Loucy (cell line): ENCODE results near the gene NR2F1.

ENCODE experiments used
- EZH2phosphoT487 ChIP-seq: fragments of 200-600 bp; IDR thresholded peaks from 2 replicates; pipeline ENCODE4 v1.6.1; 2018; ENCODE audit warnings: antibody characterized with exemption, mild to moderate bottlenecking, moderate library complexity, borderline replicate concordance
- TF ChIP-seq, protein P1 (sequence below): fragments of 200-600 bp; sonication (generic); conservative IDR thresholded peaks from 2 replicates; pipeline ENCODE4 v1.5.1; 2014; ENCODE audit warnings: mild to moderate bottlenecking, antibody characterized with exemption, low read length

DNA sequence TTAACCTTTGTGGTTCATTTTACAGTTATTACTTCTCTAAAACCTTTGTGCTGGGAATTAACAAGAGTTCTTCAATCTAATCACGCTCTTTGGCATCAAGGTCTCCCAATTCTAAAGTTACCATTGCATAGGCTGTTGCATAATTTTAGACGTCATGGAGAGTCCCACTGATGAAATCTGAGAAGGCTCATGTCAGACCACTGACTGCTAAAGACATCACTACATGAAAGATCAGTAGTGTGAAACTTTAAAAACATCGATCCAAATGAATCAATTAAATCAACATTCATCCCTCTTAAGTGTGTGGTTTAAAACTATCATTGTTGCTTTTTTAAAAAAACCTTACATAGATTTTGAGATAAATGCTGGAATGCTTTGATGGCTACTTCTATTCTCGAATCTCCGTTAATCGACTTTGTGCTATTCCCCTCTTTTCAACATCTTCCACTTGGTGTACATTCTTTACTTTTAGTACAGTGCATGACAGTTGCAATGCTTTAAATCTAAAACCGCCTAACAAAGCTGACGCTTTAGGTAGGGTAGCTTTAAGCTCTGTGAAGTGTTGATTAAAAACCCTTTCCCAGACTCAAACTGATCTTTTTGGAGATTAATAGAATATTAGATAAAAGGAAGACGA, 33.6 kb downstream of the NR2F1 start:
- TF ChIP-seq, protein P1, sequence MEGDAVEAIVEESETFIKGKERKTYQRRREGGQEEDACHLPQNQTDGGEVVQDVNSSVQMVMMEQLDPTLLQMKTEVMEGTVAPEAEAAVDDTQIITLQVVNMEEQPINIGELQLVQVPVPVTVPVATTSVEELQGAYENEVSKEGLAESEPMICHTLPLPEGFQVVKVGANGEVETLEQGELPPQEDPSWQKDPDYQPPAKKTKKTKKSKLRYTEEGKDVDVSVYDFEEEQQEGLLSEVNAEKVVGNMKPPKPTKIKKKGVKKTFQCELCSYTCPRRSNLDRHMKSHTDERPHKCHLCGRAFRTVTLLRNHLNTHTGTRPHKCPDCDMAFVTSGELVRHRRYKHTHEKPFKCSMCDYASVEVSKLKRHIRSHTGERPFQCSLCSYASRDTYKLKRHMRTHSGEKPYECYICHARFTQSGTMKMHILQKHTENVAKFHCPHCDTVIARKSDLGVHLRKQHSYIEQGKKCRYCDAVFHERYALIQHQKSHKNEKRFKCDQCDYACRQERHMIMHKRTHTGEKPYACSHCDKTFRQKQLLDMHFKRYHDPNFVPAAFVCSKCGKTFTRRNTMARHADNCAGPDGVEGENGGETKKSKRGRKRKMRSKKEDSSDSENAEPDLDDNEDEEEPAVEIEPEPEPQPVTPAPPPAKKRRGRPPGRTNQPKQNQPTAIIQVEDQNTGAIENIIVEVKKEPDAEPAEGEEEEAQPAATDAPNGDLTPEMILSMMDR: no peak
- no peak for TF ChIP-seq EZH2phosphoT487
